ENCODE measurements around the gene HOXD10.

HOXD10 gene

GRCh38 chr2:176160251-176160985 lies 43.8 kb downstream of the HOXD10 start:
- TF ChIP-seq ZNF274 (IDR thresholded peaks at IDR 0.05; ENCODE audit: low read depth, low read length), result no peak
- H3K4me3 ChIP-seq (ENCODE audit: low read length), result no peak overlapping the region

- no peak overlapping the region for H3K4me3 ChIP-seq (ENCODE audit: low read length)
Measured at GRCh38 chr2:176160986-176161824, 44.6 kb downstream of the HOXD10 start.

GRCh38 chr2:176161825-176162626 lies 45.4 kb downstream of the HOXD10 start:
- no peak overlapping the region for H3K4me3 ChIP-seq (ENCODE audit: low read length)
- TF ChIP-seq ZNF274 (IDR thresholded peaks at IDR 0.05; ENCODE audit: low read depth, low read length), result no peak

More at GRCh38 chr2:176160986-176161824, 44.6 kb downstream of the HOXD10 start:
- TF ChIP-seq ZNF274 (IDR thresholded peaks at IDR 0.05; ENCODE audit: low read depth, low read length), result no peak

GRCh38 chr2:176162911-176163671 lies 46.5 kb downstream of the HOXD10 start:
- H3K4me3 ChIP-seq (ENCODE audit: low read length), result no peak overlapping the region
- no peak for TF ChIP-seq ZNF274 (IDR thresholded peaks at IDR 0.05; ENCODE audit: low read depth, low read length)

- no peak for TF ChIP-seq ZNF274 (IDR thresholded peaks at IDR 0.05; ENCODE audit: low read depth, low read length)
- H3K4me3 ChIP-seq (ENCODE audit: low read length), result no peak overlapping the region
Measured at GRCh38 chr2:176163672-176164056, 47.1 kb downstream of the HOXD10 start.

GRCh38 chr2:176164201-176164600 lies 47.6 kb downstream of the HOXD10 start:
- no peak overlapping the region for H3K4me3 ChIP-seq (ENCODE audit: low read length)
- TF ChIP-seq ZNF274 (IDR thresholded peaks at IDR 0.05; ENCODE audit: low read depth, low read length), result no peak

- no peak overlapping the region for H3K4me3 ChIP-seq (ENCODE audit: low read length)
Measured at GRCh38 chr2:176164611-176165369, 48.2 kb downstream of the HOXD10 start.

GRCh38 chr2:176165370-176166050 lies 48.9 kb downstream of the HOXD10 start:
- no peak overlapping the region for H3K4me3 ChIP-seq (ENCODE audit: low read length)
- TF ChIP-seq ZNF274 (IDR thresholded peaks at IDR 0.05; ENCODE audit: low read depth, low read length), result no peak

More at GRCh38 chr2:176164611-176165369, 48.2 kb downstream of the HOXD10 start:
- TF ChIP-seq ZNF274 (IDR thresholded peaks at IDR 0.05; ENCODE audit: low read depth, low read length), result no peak

GRCh38 chr2:176166272-176166671 lies 49.7 kb downstream of the HOXD10 start:
- H3K4me3 ChIP-seq (ENCODE audit: low read length), result no peak overlapping the region
- TF ChIP-seq ZNF274 (IDR thresholded peaks at IDR 0.05; ENCODE audit: low read depth, low read length), result no peak

- no peak overlapping the region for H3K4me3 ChIP-seq (ENCODE audit: low read length)
- no peak for TF ChIP-seq ZNF274 (IDR thresholded peaks at IDR 0.05; ENCODE audit: low read depth, low read length)
Measured at GRCh38 chr2:176167398-176167797, 50.8 kb downstream of the HOXD10 start.

GRCh38 chr2:176169181-176169580 lies 52.6 kb downstream of the HOXD10 start:
- H3K4me3 ChIP-seq (ENCODE audit: low read length), result no peak overlapping the region
- TF ChIP-seq ZNF274 (IDR thresholded peaks at IDR 0.05; ENCODE audit: low read depth, low read length), result no peak

All from GM08714 (cell line).